SK-MEL-5 (cell line): ENCODE measurements around the gene ZNF527. TPM values are rescaled to one million over a fixed set of nuclear protein-coding genes. Genes with fewer than 3 reads are reported as not detected.

Experiments
- DNase-seq: peaks from one replicate; pipeline ENCODE4 v3.0.0-alpha.2; 2016; ENCODE audit warnings: low read depth, low spot score
- in situ Hi-C: cut with HindIII; loops from 2 replicates; pipeline ENCODE4 v1.10.0; 2016; ENCODE audit warnings: low sequenced_read_pairs, high pct_unique_total_duplicates, low pct_unique_long_range_greater_than_20kb
- total RNA-seq: library from RNA; depleted of rRNA; stranded (reverse); fragments of >200 nt; shearing (Covaris generic); gene quantifications from 2 replicates; pipeline ENCODE4 v1.2.3, GENCODE V29; 2014; rRNA removed

Gene ZNF527
- total RNA-seq, 1 experiment from 2014 or later, result 2.6 TPM

- in situ Hi-C loops, result no loop called here
- no peak for DNase-seq
These were observed 41.8 kb downstream of the ZNF527 start for GRCh38 chr19:37412700-37413099.

GRCh38 chr19:37413313-37414084 lies 42.6 kb downstream of the ZNF527 start:
- DNase-seq, result no peak
- in situ Hi-C loops, result no loop called here

Other genes with a start within 250 kb of the ZNF527 start
- gene ZNF585A, start 198.4 kb upstream of the ZNF527 start, total RNA-seq, result 13.9 and 15.5 TPM in 2 replicates
- 2.0 and 2.8 TPM in 2 replicates for gene ZNF585B, start 160.6 kb upstream of the ZNF527 start, total RNA-seq
- 6.4 and 7.4 TPM in 2 replicates for gene ZNF383, start 152.9 kb upstream of the ZNF527 start, total RNA-seq
- gene ZNF569, start 96.3 kb downstream of the ZNF527 start, total RNA-seq, result 3.4 and 3.8 TPM in 2 replicates
- 2.4 and 7.2 TPM in 2 replicates for gene ZNF570, start 98.3 kb downstream of the ZNF527 start, total RNA-seq
- gene ZNF793, start 135.8 kb downstream of the ZNF527 start, total RNA-seq, result 0.16 and 0.53 TPM in 2 replicates
- gene ZNF571, start 223.7 kb downstream of the ZNF527 start, total RNA-seq, result 2.0 and 2.2 TPM in 2 replicates
- 0.92 TPM in 1 of 2 replicates, not detected in the other for gene ZNF540, start 223.8 kb downstream of the ZNF527 start, total RNA-seq